ENCODE measurements around the gene MST1.

Gene MST1

DNA sequence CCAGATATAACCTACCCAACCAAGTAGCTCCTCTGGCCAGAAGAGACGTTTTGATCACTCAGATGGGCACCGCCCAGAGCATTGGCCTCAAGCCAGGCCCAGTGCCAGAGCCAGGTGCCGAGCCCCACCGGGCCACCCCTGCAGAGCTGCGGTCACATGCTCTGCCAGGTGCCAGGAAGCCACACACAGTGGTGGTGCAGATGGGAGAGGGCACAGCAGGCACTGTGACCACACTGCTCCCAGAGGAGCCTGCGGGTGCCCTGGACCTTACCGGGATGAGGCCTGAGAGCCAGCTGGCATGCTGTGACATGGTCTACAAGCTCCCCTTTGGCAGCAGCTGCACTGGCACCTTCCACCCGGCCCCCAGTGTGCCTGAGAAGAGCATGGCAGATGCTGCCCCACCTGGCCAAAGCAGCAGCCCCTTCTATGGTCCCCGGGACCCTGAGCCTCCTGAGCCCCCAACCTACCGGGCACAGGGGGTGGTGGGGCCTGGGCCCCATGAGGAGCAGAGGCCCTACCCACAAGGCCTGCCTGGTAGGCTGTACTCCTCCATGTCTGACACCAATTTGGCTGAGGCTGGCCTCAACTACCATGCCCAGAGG is 34.2 kb downstream of the MST1 start:
- DNase-seq, result peak; percentile 44

DNA sequence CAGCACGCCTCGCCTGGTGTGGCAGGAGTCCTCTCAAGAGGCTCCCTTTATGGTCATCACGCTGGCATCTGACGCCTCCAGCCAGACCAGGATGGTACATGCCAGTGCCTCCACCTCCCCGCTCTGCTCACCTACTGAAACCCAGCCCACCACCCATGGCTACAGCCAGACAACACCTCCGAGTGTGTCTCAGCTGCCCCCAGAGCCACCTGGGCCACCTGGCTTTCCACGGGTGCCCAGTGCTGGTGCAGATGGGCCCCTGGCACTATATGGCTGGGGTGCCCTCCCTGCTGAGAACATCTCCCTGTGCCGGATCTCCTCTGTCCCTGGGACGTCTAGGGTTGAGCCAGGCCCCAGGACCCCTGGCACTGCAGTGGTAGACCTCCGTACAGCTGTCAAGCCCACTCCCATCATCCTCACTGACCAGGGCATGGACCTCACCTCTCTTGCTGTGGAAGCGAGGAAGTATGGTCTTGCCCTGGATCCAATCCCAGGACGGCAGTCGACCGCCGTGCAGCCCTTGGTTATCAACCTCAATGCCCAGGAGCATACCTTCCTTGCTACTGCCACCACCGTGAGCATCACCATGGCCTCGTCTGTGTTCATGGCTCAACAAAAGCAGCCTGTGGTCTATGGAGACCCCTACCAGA is 35.0 kb downstream of the MST1 start:
- DNase-seq, result no peak

DNA sequence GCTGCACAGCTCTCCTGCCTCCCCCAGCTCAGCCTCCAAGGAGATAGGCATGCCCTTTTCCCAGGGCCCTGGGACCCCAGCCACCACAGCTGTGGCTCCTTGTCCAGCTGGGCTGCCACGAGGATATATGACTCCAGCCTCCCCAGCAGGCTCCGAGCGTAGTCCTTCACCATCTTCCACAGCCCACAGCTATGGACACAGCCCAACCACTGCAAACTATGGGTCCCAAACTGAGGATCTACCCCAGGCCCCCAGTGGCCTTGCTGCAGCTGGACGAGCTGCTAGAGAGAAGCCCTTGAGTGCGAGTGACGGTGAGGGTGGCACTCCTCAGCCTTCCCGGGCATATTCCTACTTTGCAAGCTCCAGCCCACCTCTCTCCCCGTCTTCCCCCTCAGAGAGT is 35.7 kb downstream of the MST1 start:
- no peak for DNase-seq

DNA sequence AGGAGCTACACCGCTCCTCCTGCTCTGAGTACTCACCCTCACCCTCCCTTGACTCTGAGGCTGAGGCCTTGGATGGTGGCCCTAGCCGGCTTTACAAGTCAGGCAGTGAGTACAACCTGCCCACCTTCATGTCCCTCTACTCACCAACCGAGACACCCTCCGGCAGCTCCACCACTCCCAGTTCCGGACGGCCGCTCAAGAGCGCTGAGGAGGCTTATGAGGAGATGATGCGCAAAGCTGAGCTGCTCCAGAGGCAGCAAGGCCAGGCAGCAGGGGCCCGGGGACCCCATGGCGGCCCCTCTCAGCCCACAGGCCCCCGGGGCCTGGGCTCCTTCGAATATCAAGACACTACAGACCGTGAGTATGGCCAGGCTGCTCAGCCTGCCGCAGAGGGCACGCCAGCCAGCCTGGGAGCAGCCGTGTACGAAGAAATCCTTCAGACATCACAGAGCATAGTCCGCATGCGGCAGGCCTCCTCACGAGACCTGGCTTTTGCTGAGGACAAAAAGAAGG is 36.3 kb downstream of the MST1 start:
- DNase-seq, result no peak

DNA sequence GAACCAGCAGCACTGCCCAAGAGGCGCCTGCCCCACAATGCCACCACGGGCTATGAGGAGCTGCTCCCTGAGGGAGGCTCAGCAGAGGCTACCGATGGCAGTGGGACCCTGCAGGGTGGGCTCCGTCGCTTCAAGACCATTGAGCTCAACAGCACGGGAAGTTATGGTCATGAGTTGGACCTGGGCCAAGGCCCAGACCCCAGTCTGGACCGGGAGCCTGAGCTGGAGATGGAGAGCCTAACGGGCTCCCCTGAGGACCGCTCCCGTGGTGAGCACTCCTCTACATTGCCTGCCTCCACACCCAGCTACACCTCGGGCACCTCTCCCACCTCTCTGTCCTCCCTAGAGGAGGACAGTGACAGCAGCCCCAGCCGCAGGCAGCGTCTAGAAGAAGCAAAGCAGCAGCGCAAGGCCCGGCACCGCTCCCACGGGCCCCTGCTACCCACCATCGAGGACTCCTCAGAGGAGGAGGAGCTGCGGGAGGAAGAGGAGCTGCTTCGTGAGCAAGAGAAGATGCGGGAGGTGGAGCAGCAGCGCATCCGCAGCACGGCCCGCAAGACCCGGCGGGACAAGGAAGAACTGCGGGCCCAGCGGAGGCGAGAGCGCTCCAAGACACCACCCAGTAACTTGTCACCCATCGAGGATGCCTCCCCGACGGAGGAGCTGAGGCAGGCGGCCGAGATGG is 36.9 kb downstream of the MST1 start:
- no peak for DNase-seq

DNA sequence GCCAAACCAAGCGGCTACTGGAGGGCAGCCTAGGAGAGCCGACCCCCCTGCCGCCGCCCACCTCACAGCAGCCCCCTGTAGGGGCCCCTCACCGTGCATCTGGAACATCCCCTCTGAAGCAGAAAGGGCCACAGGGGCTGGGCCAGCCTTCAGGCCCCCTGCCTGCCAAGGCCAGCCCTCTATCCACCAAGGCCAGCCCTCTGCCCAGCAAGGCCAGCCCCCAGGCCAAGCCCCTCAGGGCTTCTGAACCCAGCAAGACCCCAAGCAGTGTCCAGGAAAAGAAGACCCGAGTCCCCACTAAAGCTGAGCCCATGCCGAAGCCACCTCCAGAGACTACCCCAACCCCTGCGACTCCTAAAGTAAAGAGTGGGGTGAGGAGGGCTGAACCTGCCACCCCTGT is 38.6 kb downstream of the MST1 start:
- no peak for DNase-seq

DNA sequence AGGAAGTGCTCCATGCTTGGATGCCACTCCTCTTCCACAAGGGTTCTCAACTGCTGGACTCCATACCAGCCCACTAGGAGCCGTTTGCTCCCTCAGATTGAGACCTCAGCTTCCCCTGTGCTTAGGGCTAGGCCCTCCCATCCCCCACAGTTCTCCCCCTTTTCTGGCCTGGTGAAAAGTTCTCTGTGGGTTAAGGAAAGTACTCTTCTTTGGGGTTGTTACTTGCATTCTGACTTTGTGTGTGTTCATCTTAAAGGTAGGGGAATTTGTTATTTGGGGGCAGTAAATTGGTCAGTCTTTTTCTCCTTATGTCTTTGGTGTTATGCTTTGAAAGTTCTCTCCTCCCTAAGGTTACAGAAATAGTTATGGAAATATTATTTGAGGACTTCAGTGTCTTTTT is 39.1 kb downstream of the MST1 start:
- no peak for DNase-seq

DNA sequence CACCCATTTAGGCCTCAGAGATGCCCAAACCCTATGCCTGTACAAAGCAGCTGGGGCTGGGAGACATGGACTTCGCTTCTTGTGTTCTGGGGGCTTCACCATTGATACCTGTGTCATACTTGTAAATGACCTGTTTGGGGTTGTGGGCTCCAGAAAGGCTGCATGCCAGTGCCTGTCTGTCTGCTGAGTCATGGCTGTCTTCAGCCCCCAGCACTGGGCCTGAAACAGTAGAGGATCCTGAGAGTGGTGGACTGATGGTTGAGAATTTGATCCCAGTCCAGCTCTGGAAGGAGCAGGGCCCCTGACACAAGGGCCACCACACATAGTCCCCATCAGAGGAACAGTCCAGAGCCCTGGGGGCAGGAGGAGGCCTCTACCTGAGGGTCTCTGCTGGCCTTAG is 39.7 kb downstream of the MST1 start:
- DNase-seq, result no peak

- DNase-seq, result no peak
Measured at GRCh38 chr3:49648354-49649019, 40.8 kb downstream of the MST1 start.

- DNase-seq, result peak; percentile 68
Measured at GRCh38 chr3:49647741-49648140, 41.5 kb downstream of the MST1 start.

DNA sequence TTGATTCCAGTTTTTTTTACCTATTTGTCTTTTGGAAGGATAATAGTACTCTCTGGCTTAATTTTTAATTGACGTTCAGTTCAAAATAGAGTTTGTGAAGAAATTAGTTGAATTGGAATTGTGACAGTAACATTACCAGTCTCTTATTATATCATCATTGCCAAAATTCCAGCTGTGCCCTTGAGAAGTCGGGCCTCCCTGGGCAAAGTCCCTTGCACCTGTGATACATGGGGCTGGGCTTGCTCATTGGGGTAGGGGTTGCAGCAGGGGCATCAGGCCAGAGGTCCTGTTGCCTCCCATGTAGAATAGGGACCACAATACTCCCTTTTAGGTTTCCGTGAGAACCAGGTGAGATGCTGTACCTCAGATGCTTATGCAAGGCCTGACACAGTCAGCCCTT is 43.0 kb downstream of the MST1 start:
- no peak for DNase-seq

- no peak for DNase-seq
Measured at GRCh38 chr3:49644684-49645083, 44.6 kb downstream of the MST1 start.

- no peak for DNase-seq
Measured at GRCh38 chr3:49642708-49643145, 46.5 kb downstream of the MST1 start.

DNA sequence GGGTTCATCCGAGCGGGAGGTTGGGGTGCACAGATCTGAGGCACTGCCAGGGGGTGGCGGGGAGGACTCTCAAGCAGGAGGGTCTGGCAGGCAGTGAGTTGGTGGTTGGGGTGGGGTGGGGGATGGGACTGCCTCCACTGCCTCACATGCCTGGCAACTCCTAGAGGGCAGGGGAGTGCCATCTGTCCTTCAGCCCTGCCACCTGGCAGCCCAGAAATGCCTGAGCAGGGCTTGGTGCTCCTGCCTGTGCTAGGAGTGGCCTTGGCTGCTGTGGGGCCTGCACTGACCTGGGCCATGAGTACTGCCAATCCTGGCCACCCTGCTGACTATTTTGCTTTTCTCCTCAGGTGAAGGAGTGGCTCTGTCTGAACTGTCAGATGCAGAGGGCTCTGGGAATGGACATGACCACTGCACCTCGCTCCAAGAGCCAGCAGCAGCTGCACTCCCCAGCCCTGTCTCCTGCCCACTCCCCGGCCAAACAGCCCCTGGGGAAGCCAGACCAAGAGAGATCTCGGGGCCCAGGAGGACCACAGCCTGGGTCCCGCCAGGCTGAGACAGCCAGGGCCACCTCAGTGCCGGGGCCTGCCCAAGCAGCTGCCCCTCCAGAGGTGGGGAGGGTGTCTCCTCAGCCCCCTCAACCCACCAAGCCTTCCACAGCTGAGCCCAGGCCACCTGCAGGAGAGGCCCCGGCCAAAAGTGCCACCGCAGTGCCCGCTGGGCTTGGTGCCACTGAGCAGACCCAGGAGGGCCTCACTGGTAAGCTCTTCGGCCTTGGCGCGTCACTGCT is 47.2 kb downstream of the MST1 start:
- DNase-seq, result no peak

- DNase-seq, result no peak
Measured at GRCh38 chr3:49641292-49641691, 48.0 kb downstream of the MST1 start.

GRCh38 chr3:49639551-49639950 is 49.7 kb downstream of the MST1 start:
- DNase-seq, result no peak

DNA sequence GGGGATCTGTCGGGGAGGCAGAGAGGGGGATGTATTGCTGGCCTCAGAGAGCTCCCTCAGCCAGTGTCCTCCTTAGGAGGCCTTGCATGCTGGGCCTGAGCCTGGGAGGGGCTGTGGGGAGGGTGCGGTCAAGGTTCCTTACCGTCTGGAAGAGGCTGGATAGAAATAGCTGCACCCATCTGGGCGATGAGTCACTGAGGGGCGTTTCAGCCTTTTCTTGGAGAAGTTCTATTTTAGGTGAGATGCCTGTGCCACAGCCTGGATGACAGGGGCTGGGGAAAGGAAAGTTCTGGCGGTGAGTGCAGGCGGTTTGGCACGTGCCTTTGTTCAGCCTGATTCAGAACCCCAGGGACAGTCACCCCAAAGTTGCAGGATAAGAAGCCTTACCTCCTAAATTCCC is 50.8 kb downstream of the MST1 start:
- DNase-seq, result no peak

- DNase-seq, result no peak
Measured at GRCh38 chr3:49636883-49637609, 52.2 kb downstream of the MST1 start.

- no peak for DNase-seq
Measured at GRCh38 chr3:49634736-49635135, 54.5 kb downstream of the MST1 start.
